SK-N-SH (cell line): ENCODE results near the gene UBALD1. TPM values are rescaled to one million over a fixed set of nuclear protein-coding genes. Genes with fewer than 3 reads are reported as not detected.

Experiments
- CTCF ChIA-PET: fragments of 300-600, 350-600 bp; formaldehyde crosslinking; extraction: SDS; loops from one replicate; lab custom pipeline; 2021; lab: Yijun Ruan, JAX
- POLR2A ChIA-PET: fragments of 350-600 bp; sonication (Branson Sonifier 250); formaldehyde crosslinking; extraction: SDS; loops from one replicate; lab custom pipeline; 2020; ENCODE audit warnings: antibody characterized with exemption, inconsistent platforms; lab: Yijun Ruan, JAX
- DNase-seq: peaks from one replicate; pipeline ENCODE4 v3.0.0; 2012
- H2AFZ ChIP-seq: fragments of 200-600 bp; sonication (generic); 2 replicates; pipeline ENCODE4 v1.8.1; 2016; ENCODE audit warnings: antibody characterized with exemption, mild to moderate bottlenecking, low read depth
- H3F3A ChIP-seq: fragments of 200-600 bp; sonication (generic); replicated peaks from 2 replicates; pipeline ENCODE3; 2016; ENCODE audit warnings: antibody characterized with exemption, mild to moderate bottlenecking; ENCODE audit not compliant: insufficient read depth
- H3K27ac ChIP-seq, 2 experiments: fragments of 200-500 bp in 1 of 2; fragments of 200-600 bp in 1 of 2; sonication (Bioruptor generic) in 1 of 2; sonication (generic), shearing (Covaris generic) in 1 of 2; 2 replicates each; pipeline versions ENCODE4 v1.5.1 to v1.6.1; 2014 to 2016; ENCODE audit warnings: low read depth in 2 of 2, inconsistent platforms in 1 of 2, low read length in 1 of 2, mild to moderate bottlenecking in 1 of 2, mixed read lengths in 1 of 2
- H3K27me3 ChIP-seq: fragments of 200-600 bp; sonication (generic), shearing (Covaris generic); 2 replicates; pipeline ENCODE4 v1.6.1; 2016; ENCODE audit warnings: mixed run types; ENCODE audit not compliant: insufficient read depth
- H3K36me3 ChIP-seq, 2 experiments: fragments of 200-500 bp in 1 of 2; fragments of 200-600 bp in 1 of 2; sonication (Bioruptor generic) in 1 of 2; sonication (generic) in 1 of 2; replicated peaks in 1 of 2; 2 replicates each; pipeline versions ENCODE3 to v1.5.1; 2014 to 2016; ENCODE audit warnings: low read length in 1 of 2, mild to moderate bottlenecking in 1 of 2; ENCODE audit not compliant: insufficient read depth in 2 of 2, control insufficient read depth in 1 of 2
- H3K4me1 ChIP-seq, 2 experiments: fragments of 200-500 bp in 1 of 2; fragments of 200-600 bp in 1 of 2; sonication (Bioruptor generic) in 1 of 2; sonication (generic), shearing (Covaris generic) in 1 of 2; 2 replicates each; pipeline versions ENCODE4 v1.5.1 to v1.6.1; 2014 to 2016; ENCODE audit warnings: low read depth in 1 of 2, low read length in 1 of 2, mixed run types in 1 of 2; ENCODE audit not compliant: insufficient read depth in 2 of 2, control insufficient read depth in 1 of 2
- H3K4me2 ChIP-seq: fragments of 200-600 bp; sonication (generic), shearing (Covaris generic); 2 replicates; pipeline ENCODE4 v1.6.1; 2017; ENCODE audit warnings: mixed run types
- H3K4me3 ChIP-seq, 2 experiments: fragments of 200-500 bp in 1 of 2; fragments of 200-600 bp in 1 of 2; sonication (Bioruptor generic) in 1 of 2; sonication (generic), shearing (Covaris generic) in 1 of 2; 2 replicates each; pipeline versions ENCODE4 v1.5.1 to v1.8.1; 2014 to 2016; ENCODE audit warnings: low read depth in 2 of 2, inconsistent platforms in 1 of 2, low read length in 1 of 2, mild to moderate bottlenecking in 1 of 2, mixed read lengths in 1 of 2, moderate library complexity in 1 of 2
- H3K79me2 ChIP-seq: fragments of 200-600 bp; sonication (generic); 2 replicates; pipeline ENCODE4 v1.8.1; 2017; ENCODE audit warnings: mild to moderate bottlenecking; ENCODE audit not compliant: insufficient read depth
- H3K9ac ChIP-seq: fragments of 200-600 bp; sonication (generic); 2 replicates; pipeline ENCODE4 v1.6.1; 2017; ENCODE audit warnings: mixed run types
- H3K9me2 ChIP-seq: fragments of 200-600 bp; sonication (generic); 2 replicates; pipeline ENCODE4 v1.6.1; 2017; ENCODE audit warnings: mixed run types
- H3K9me3 ChIP-seq: fragments of 200-600 bp; sonication (generic); 2 replicates; pipeline ENCODE4 v1.6.1; 2017; ENCODE audit warnings: mixed run types, mild to moderate bottlenecking, moderate library complexity
- H4K20me1 ChIP-seq: fragments of 200-600 bp; sonication (generic); 2 replicates; pipeline ENCODE4 v1.6.1; 2017; ENCODE audit warnings: mild to moderate bottlenecking, mixed run types; ENCODE audit not compliant: insufficient read depth
- CHD2 ChIP-seq: fragments of 150-350 bp; IDR thresholded peaks from 2 replicates; pipeline ENCODE4 v1.6.1; 2018; ENCODE audit warnings: low read length; ENCODE audit not compliant: partially characterized antibody
- ELF1 ChIP-seq: IDR thresholded peaks from 2 replicates; pipeline ENCODE4 v1.4.0; 2012
- FOXJ3 ChIP-seq: sonication (generic); formaldehyde crosslinking; IDR thresholded peaks from 2 replicates; pipeline ENCODE4 v1.5.1; 2020; ENCODE audit warnings: mild to moderate bottlenecking, missing genetic modification reagents
- FOXM1 ChIP-seq: IDR thresholded peaks from 2 replicates; pipeline ENCODE4 v1.4.0; 2012; ENCODE audit warnings: low read depth, mild to moderate bottlenecking
- GABPA ChIP-seq: IDR thresholded peaks from 2 replicates; pipeline ENCODE4 v1.4.0; 2012; ENCODE audit warnings: low read depth, mild to moderate bottlenecking
- JUND ChIP-seq: IDR thresholded peaks from 2 replicates; pipeline ENCODE4 v1.4.0; 2012
- MEF2A ChIP-seq: IDR thresholded peaks from 2 replicates; pipeline ENCODE4 v1.4.0; 2012; ENCODE audit warnings: low read depth, borderline replicate concordance
- NFIC ChIP-seq: IDR thresholded peaks from 2 replicates; pipeline ENCODE4 v1.4.0; 2012; ENCODE audit warnings: borderline replicate concordance
- NRF1 ChIP-seq: IDR thresholded peaks from 2 replicates; pipeline ENCODE4 v1.6.1; 2012; ENCODE audit warnings: low read depth, mild to moderate bottlenecking, low read length
- RAD21 ChIP-seq: IDR thresholded peaks from 2 replicates; pipeline ENCODE4 v1.6.1; 2012; ENCODE audit warnings: mild to moderate bottlenecking, low read length
- SIN3A ChIP-seq: IDR thresholded peaks from 2 replicates; pipeline ENCODE4 v1.6.1; 2012; ENCODE audit warnings: low read depth, mild to moderate bottlenecking, low read length, moderate library complexity, borderline replicate concordance
- SMC3 ChIP-seq: IDR thresholded peaks from 2 replicates; pipeline ENCODE4 v1.6.1; 2012; ENCODE audit warnings: low read depth, low read length, improper control_type of control experiment
- TAF1 ChIP-seq: IDR thresholded peaks from 2 replicates; pipeline ENCODE4 v1.6.1; 2012; ENCODE audit warnings: low read depth, mild to moderate bottlenecking, low read length, moderate library complexity, borderline replicate concordance
- TCF12 ChIP-seq: IDR thresholded peaks from 2 replicates; pipeline ENCODE4 v1.4.0; 2012
- WGBS: methylation state at CpG from one replicate; pipeline ENCODE4 v1.1.6; 2017; ENCODE audit warnings: low lambda C conversion rate; 5-methylcytosine and 5-hydroxymethylcytosine counted together
- polyA plus RNA-seq, 3 experiments: library from polyadenylated mRNA; depleted of rRNA; stranded (reverse); fragments of >200 nt; gene quantifications; 2 replicates each; pipeline ENCODE4 v1.2.3, GENCODE V29; 2012
- TF ChIP-seq, protein P1 (sequence below): IDR thresholded peaks from 2 replicates; pipeline ENCODE4 v1.4.0; 2012; ENCODE audit warnings: low read depth, borderline replicate concordance
- TF ChIP-seq, protein P2 (sequence below): IDR thresholded peaks from 2 replicates; pipeline ENCODE4; 2012
- TF ChIP-seq, protein P3 (sequence below): IDR thresholded peaks from 2 replicates; pipeline ENCODE4 v1.4.0; 2012; ENCODE audit warnings: low read depth, borderline replicate concordance
- TF ChIP-seq, protein P4 (sequence below): fragments of 150-350 bp; IDR thresholded peaks from 2 replicates; pipeline ENCODE4 v1.6.1; 2016; ENCODE audit warnings: mild to moderate bottlenecking, low read depth, low read length

The UBALD1 gene
- polyA plus RNA-seq, 1 of the 3 experiments (the other 2 are of a cell fraction): 16.7 TPM

DNA sequence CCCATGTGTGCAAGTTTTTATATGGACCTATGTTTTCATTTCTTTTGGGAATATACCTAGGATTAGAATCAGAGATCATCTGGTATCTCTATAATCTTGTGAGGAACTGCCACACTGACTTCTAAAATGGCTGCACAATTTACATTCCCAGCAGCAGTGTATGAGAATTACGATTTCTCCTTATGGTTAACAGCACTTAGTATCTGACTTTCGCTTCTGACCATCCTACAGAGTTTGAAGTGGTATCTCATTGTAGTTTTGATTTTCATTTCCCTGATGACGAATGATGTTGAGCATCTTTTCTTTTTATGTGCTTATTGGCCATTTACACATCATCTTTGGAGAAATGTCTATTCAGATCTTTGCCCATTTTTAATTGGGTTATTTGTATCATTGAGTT lies 48.5 kb downstream of the UBALD1 start:
- Histone ChIP-seq H3K9ac (no peak overlapping the region), H3F3A (no peaks in the 10 kb centered on the region), H2AFZ (no peak overlapping the region), H3K4me1 (no peaks in the 10 kb centered on the region), H3K4me2 (no peak overlapping the region), H3K36me3 (no peaks in the 10 kb centered on the region), H3K9me2 (no peaks in the 10 kb centered on the region)
- WGBS: 68% methylated on average over 3 of the region's 3 CpGs
- TF ChIP-seq JUND: no peak
- TF ChIP-seq CHD2: no peak
- TF ChIP-seq, protein P1, sequence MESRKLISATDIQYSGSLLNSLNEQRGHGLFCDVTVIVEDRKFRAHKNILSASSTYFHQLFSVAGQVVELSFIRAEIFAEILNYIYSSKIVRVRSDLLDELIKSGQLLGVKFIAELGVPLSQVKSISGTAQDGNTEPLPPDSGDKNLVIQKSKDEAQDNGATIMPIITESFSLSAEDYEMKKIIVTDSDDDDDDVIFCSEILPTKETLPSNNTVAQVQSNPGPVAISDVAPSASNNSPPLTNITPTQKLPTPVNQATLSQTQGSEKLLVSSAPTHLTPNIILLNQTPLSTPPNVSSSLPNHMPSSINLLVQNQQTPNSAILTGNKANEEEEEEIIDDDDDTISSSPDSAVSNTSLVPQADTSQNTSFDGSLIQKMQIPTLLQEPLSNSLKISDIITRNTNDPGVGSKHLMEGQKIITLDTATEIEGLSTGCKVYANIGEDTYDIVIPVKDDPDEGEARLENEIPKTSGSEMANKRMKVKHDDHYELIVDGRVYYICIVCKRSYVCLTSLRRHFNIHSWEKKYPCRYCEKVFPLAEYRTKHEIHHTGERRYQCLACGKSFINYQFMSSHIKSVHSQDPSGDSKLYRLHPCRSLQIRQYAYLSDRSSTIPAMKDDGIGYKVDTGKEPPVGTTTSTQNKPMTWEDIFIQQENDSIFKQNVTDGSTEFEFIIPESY: no peak
- TF ChIP-seq NFIC: no peak
- TF ChIP-seq, protein P2, sequence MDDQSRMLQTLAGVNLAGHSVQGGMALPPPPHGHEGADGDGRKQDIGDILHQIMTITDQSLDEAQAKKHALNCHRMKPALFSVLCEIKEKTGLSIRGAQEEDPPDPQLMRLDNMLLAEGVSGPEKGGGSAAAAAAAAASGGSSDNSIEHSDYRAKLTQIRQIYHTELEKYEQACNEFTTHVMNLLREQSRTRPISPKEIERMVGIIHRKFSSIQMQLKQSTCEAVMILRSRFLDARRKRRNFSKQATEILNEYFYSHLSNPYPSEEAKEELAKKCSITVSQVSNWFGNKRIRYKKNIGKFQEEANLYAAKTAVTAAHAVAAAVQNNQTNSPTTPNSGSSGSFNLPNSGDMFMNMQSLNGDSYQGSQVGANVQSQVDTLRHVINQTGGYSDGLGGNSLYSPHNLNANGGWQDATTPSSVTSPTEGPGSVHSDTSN: no peak
- TF ChIP-seq TCF12: no peak
- no peak for TF ChIP-seq NRF1
- no peak for TF ChIP-seq SMC3
- TF ChIP-seq, protein P3, sequence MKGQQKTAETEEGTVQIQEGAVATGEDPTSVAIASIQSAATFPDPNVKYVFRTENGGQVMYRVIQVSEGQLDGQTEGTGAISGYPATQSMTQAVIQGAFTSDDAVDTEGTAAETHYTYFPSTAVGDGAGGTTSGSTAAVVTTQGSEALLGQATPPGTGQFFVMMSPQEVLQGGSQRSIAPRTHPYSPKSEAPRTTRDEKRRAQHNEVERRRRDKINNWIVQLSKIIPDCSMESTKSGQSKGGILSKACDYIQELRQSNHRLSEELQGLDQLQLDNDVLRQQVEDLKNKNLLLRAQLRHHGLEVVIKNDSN: no peak
- TF ChIP-seq FOXJ3 (CRISPR knock-in tag): no peak
- no peak for TF ChIP-seq SIN3A
- no peak for TF ChIP-seq RAD21
- no peak for TF ChIP-seq GABPA
- no peak for TF ChIP-seq FOXM1
- TF ChIP-seq, protein P4, sequence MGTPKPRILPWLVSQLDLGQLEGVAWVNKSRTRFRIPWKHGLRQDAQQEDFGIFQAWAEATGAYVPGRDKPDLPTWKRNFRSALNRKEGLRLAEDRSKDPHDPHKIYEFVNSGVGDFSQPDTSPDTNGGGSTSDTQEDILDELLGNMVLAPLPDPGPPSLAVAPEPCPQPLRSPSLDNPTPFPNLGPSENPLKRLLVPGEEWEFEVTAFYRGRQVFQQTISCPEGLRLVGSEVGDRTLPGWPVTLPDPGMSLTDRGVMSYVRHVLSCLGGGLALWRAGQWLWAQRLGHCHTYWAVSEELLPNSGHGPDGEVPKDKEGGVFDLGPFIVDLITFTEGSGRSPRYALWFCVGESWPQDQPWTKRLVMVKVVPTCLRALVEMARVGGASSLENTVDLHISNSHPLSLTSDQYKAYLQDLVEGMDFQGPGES: no peak
- TF ChIP-seq ELF1: no peak
- no peak for TF ChIP-seq TAF1
- no peak for TF ChIP-seq MEF2A
- TF ChIP-seq, all 33 proteins: peak for 0
- no peaks in the 10 kb centered on the region for H3K79me2 ChIP-seq
- ChIA-PET POLR2A (no interaction called here), CTCF (interaction anchor here (1.3 kb wide), 2 partner anchors 20 to 58 kb away, joined by 3 to 5 read pairs; no protein-coding TSS in a partner anchor)
- H3K27me3 ChIP-seq: no peaks in the 10 kb centered on the region
- no peaks in the 10 kb centered on the region for H4K20me1 ChIP-seq
- no peak overlapping the region for H3K27ac ChIP-seq
- DNase-seq: no peak
- H3K4me3 ChIP-seq: no peak overlapping the region
- no peaks in the 10 kb centered on the region for H3K9me3 ChIP-seq
